HUES6 (cell line): ENCODE results near the gene HPGDS.

Experiments
- H3K27ac ChIP-seq: 2 replicates; pipeline ENCODE4 v1.7.0; 2013; ENCODE audit warnings: low read depth, mild to moderate bottlenecking, low read length, inconsistent platforms
- H3K27me3 ChIP-seq: 2 replicates; pipeline ENCODE4 v1.6.1; 2013; ENCODE audit warnings: low read length; ENCODE audit not compliant: control insufficient read depth, insufficient read depth
- H3K36me3 ChIP-seq: 2 replicates; pipeline ENCODE4 v1.6.1; 2013; ENCODE audit warnings: low read length; ENCODE audit not compliant: control insufficient read depth, insufficient read depth
- H3K4me1 ChIP-seq: 2 replicates; pipeline ENCODE4 v1.6.1; 2013; ENCODE audit warnings: low read length; ENCODE audit not compliant: control insufficient read depth, insufficient read depth
- H3K4me3 ChIP-seq: 2 replicates; pipeline ENCODE4 v1.5.1; 2013; ENCODE audit warnings: low read depth, low read length
- H3K9ac ChIP-seq: one replicate; pipeline ENCODE4 v1.6.1; 2013; ENCODE audit warnings: mild to moderate bottlenecking, low read length
- H3K9me3 ChIP-seq: 2 replicates; pipeline ENCODE4 v1.6.1; 2013; ENCODE audit warnings: low read depth, low read length; ENCODE audit not compliant: control insufficient read depth, insufficient read depth

The HPGDS gene

DNA sequence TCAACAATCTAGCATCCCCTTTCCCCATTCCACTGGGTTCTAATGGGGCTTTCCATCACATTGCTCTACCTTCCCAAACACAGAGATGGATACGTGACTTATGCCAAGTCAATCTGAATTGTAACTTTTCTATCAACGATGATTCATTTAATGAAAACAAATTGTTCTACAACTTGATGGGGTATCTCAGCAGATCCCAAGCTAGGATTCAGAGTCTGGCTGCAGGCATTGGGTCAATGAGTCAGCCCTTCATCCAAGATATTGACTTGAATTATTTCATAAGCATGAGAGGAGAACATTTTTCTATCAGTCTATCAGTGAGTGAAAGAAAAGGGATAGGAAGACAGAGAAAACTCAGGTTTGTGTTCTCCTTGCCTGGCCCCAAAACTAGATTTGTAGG is 15.0 kb upstream of the HPGDS start:
- no peak overlapping the region for H3K9ac ChIP-seq
- no peaks in the 10 kb centered on the region for H3K4me1 ChIP-seq
- H3K27me3 ChIP-seq, result no peaks in the 10 kb centered on the region
- no peaks in the 10 kb centered on the region for H3K9me3 ChIP-seq
- no peak overlapping the region for H3K4me3 ChIP-seq
- H3K27ac ChIP-seq, result no peak overlapping the region
- H3K36me3 ChIP-seq, result no peaks in the 10 kb centered on the region

DNA sequence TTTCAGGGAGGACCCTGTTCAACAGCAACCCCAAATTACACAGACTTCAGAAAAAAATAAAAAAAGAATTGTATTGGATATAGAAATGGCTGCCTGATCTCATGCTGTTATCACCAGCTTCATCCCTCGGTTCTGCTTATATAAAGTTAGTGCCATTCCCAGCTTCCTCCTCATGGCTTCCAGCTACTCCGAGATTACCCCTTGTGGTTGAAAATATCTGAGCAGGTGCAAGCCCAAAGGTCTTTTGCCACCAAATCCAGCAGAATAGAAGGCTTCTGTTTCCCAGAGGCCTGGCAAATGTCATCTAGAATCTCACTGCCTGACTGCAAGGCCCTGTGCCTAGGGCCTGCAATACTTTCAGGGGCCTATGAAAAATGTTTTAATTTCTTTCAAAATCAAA is 13.8 kb upstream of the HPGDS start:
- no peak overlapping the region for H3K27ac ChIP-seq
- no peaks in the 10 kb centered on the region for H3K36me3 ChIP-seq
- H3K9ac ChIP-seq, result no peak overlapping the region
- no peaks in the 10 kb centered on the region for H3K4me1 ChIP-seq
- H3K27me3 ChIP-seq, result no peaks in the 10 kb centered on the region
- no peak overlapping the region for H3K4me3 ChIP-seq
- H3K9me3 ChIP-seq, result no peaks in the 10 kb centered on the region

DNA sequence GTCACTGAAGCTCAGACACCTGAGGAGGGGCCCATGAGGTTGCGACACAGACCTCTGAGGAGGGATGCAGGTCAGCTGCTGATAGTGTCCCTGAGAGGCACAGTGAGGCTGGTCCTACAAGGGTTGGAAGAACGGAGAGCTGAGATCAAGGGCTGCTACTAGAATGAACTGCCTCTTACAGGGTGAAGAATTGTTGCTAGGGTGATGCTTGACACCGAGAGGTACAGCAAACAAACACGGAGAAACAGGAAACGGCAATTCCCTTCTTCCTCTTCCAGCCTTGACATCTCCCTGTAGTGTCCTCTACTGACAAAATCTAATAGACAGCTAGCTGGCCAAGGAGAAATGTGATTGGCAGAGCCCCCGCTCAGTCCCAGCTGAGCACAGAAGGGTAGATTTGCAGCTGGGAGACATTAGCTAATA is 11.8 kb upstream of the HPGDS start:
- no peak overlapping the region for H3K4me3 ChIP-seq
- no peaks in the 10 kb centered on the region for H3K9me3 ChIP-seq
- no peak overlapping the region for H3K27ac ChIP-seq
- no peaks in the 10 kb centered on the region for H3K4me1 ChIP-seq
- H3K9ac ChIP-seq, result no peak overlapping the region
- no peaks in the 10 kb centered on the region for H3K27me3 ChIP-seq
- H3K36me3 ChIP-seq, result no peaks in the 10 kb centered on the region

DNA sequence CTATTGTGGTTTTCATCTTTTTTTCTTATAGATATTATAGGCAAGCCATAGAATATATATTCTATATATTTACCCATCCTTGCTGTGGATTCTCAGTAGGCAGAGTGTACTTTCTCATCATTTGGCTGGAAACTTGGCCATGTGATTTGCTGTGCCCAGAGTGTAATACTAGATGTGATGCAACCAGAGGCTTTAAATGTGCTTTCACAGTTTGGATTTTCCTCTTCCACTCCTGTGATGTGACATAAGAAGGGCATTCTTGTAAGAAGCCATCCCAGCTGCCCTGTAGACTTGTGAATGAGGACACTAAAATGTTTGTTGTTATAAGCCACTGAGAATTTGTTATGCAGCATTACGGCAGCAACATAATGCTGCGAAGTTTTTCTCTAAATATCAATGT is 10.4 kb upstream of the HPGDS start:
- H3K4me1 ChIP-seq, result no peaks in the 10 kb centered on the region
- H3K27ac ChIP-seq, result no peak overlapping the region
- no peaks in the 10 kb centered on the region for H3K36me3 ChIP-seq
- no peak overlapping the region for H3K4me3 ChIP-seq
- H3K9ac ChIP-seq, result no peak overlapping the region
- no peaks in the 10 kb centered on the region for H3K9me3 ChIP-seq
- H3K27me3 ChIP-seq, result no peaks in the 10 kb centered on the region

DNA sequence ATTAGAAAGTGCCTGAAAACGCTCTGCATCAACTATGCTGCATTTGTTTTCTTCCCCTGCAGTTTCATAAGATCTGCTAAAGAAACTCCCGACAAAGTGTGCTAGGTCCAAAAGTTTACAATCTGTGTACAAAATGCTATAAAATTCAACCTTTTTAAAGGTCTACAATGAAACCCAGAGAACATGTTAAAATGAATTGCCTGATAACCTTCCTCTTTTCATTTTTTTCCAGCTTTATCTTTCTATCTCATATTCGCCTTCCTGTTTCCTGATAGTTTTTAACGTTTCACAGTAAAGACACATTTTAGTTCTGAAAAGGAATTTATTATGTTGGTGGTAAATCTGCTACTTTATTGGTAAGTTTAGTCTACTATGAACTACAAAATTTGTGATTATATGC is 9.5 kb upstream of the HPGDS start:
- Histone ChIP-seq H3K27ac (no peak overlapping the region), H3K4me1 (no peaks in the 10 kb centered on the region), H3K9me3 (no peaks in the 10 kb centered on the region), H3K36me3 (no peaks in the 10 kb centered on the region), H3K4me3 (no peak overlapping the region), H3K9ac (no peak overlapping the region), H3K27me3 (no peaks in the 10 kb centered on the region)

DNA sequence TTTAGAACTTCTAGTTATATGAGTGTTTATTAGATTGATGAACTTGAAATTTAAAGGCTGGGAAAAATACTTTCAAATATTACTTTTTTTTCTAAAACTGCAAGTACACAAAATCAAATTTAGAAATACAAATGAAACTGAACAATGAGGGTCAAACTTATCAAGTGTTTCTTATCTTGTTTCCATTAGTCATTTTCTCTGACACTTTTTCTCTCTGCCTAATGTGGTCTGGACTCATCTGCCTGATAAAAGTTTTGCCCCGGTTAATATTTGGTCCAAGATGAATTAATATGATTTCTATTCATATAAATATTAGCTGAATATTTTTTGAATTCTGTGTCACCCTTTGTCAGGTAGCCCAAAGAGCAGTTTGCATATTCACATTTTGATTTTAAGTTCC is 8.7 kb upstream of the HPGDS start:
- Histone ChIP-seq H3K4me1 (no peaks in the 10 kb centered on the region), H3K36me3 (no peaks in the 10 kb centered on the region), H3K9ac (no peak overlapping the region), H3K27ac (no peak overlapping the region), H3K4me3 (no peak overlapping the region), H3K9me3 (no peaks in the 10 kb centered on the region), H3K27me3 (no peaks in the 10 kb centered on the region)

DNA sequence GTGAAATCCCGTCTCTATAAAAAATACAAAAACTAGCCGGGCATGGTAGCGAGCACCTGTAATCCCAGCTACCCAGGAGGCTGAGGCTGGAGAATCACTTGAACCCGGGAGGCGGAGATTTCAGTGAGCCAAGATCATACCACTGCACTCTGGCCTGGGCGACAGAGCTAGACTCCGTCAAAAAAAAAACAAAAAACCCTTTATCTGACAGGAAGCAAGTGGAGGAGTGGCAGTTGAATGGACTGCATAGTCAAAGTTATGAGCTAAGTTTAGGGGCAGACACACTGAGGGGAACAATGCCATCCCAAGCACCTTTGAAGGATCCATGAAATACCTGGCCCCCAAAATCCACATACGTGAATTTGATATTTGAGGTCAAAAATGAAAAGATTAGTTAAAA is 7.5 kb upstream of the HPGDS start:
- Histone ChIP-seq H3K27me3 (no peaks in the 10 kb centered on the region), H3K9me3 (no peaks in the 10 kb centered on the region), H3K27ac (no peak overlapping the region), H3K4me1 (no peaks in the 10 kb centered on the region), H3K4me3 (no peak overlapping the region), H3K36me3 (no peaks in the 10 kb centered on the region), H3K9ac (no peak overlapping the region)

DNA sequence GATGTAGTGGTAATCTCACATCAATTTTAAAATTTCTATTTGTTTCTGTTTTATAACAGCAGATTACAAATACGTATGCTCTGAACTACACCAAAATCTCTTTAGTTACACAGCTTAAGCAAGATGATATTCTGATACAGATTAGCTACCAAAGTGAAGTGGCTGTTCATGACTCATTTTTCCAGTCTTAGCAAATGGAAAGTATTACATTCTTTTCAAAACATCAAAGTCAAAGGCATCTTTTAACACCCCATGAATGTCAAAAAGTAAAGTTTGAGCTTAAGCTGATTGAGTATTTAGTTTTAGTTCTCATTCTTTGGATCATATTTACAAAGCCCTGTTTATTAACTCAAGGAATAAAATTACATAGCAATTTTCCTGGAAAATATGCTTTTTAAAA is 6.6 kb upstream of the HPGDS start:
- Histone ChIP-seq H3K27me3 (no peaks in the 10 kb centered on the region), H3K9ac (no peak overlapping the region), H3K36me3 (no peaks in the 10 kb centered on the region), H3K27ac (no peak overlapping the region), H3K4me3 (no peak overlapping the region), H3K4me1 (no peaks in the 10 kb centered on the region; the same call in 1 of the 2 replicates), H3K9me3 (no peaks in the 10 kb centered on the region)

DNA sequence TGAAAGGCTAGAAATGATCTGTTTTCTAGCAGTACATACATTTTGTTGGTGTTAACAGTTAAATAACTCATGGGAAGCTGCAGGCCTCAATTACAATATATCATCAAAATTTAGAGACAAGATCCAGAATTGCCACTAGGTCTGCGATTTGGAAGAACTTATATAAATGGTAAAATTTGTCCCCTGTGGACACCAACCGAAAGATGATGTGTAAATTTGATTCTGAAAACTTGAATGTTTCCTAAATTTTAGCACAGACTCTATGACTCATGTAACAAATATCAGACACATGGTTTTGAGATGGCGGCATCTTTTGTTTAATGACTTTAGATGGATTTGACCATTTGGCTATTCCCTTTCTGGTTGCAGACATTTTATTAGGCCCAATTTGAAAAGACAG is 6.0 kb upstream of the HPGDS start:
- no peak overlapping the region for H3K4me3 ChIP-seq
- no peaks in the 10 kb centered on the region; the same call in 1 of the 2 replicates for H3K4me1 ChIP-seq
- H3K36me3 ChIP-seq, result no peaks in the 10 kb centered on the region
- H3K9me3 ChIP-seq, result no peaks in the 10 kb centered on the region
- H3K27me3 ChIP-seq, result no peaks in the 10 kb centered on the region
- no peak overlapping the region for H3K27ac ChIP-seq
- H3K9ac ChIP-seq, result no peak overlapping the region

DNA sequence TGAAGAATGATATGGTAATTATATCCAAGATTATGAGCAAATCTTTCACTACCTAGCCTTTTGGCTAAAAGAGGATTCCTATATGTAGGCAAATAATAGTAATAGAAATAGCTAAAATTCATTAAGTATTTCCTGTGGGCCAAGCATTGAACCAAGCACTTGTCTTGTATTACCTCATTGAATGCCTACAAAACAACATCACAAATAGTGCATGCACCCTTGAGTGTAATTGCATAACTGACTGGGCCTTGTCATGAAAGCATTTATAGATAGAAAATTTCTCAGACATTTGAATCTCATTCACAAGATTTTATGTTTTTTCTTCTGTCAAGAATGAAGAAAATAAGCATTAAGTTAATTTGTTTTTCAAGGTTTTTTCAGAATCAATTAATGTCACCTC is 3.9 kb upstream of the HPGDS start:
- H3K36me3 ChIP-seq, result no peaks in the 10 kb centered on the region
- H3K27me3 ChIP-seq, result no peaks in the 10 kb centered on the region
- H3K4me1 ChIP-seq, result peaks cover 6% of the 10 kb centered on the region; the same call in 1 of the 2 replicates
- H3K9ac ChIP-seq, result no peak overlapping the region
- no peak overlapping the region for H3K4me3 ChIP-seq
- no peaks in the 10 kb centered on the region for H3K9me3 ChIP-seq
- no peak overlapping the region for H3K27ac ChIP-seq

DNA sequence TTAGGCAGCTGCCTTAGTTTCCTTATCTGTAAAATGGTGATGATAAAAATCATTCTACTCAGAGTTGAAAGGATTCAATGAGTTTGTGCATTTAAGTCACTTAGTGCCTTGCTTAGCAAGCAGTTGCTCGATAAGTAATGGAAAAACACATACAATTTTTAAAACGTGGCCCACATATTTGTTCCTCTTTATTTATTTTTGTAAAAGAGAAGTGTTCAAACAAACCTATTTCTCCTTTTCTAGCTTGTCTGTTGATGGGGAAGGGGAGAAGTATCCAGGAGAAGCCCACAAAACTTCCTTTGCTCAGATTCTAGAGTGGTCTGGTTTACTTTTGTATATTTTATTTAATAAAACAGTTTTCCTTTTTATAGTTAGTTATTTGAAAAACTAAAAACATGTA is 3.3 kb upstream of the HPGDS start:
- no peaks in the 10 kb centered on the region for H3K9me3 ChIP-seq
- H3K27me3 ChIP-seq, result no peaks in the 10 kb centered on the region
- peaks cover 6% of the 10 kb centered on the region; the same call in 1 of the 2 replicates for H3K4me1 ChIP-seq
- H3K27ac ChIP-seq, result no peak overlapping the region
- no peaks in the 10 kb centered on the region for H3K36me3 ChIP-seq
- H3K9ac ChIP-seq, result no peak overlapping the region
- H3K4me3 ChIP-seq, result no peak overlapping the region

DNA sequence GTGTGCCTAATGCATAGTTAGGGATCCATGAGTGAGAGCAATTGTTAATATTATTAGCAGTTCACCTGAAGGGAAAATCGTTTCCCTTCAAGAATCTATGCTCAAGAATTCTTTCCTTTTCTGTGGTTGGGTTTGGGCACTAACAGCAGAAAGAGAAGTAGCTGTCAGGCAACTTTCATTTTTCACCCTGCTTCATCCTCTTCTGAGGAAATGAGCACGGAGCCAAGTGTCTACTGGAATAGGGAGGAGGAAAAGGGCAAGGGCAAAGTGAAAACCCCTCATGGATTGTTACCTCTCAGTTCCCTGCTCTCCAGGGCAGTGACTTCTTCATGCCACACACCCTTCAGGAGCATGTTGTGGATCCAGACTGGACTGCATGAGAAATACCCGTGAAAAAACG is 2.6 kb upstream of the HPGDS start:
- Histone ChIP-seq H3K27me3 (no peaks in the 10 kb centered on the region), H3K36me3 (no peaks in the 10 kb centered on the region), H3K4me1 (peaks cover 6% of the 10 kb centered on the region; the same call in 1 of the 2 replicates), H3K9me3 (no peaks in the 10 kb centered on the region), H3K27ac (no peak overlapping the region), H3K4me3 (no peak overlapping the region), H3K9ac (no peak overlapping the region)
